ENCODE data around the gene KRT17. TPM values are rescaled to one million over a fixed set of nuclear protein-coding genes. Genes with fewer than 3 reads are reported as not detected.

Gene KRT17
- total and polyA plus RNA-seq, 5 donors from 2014 or later, result not detected

DNA sequence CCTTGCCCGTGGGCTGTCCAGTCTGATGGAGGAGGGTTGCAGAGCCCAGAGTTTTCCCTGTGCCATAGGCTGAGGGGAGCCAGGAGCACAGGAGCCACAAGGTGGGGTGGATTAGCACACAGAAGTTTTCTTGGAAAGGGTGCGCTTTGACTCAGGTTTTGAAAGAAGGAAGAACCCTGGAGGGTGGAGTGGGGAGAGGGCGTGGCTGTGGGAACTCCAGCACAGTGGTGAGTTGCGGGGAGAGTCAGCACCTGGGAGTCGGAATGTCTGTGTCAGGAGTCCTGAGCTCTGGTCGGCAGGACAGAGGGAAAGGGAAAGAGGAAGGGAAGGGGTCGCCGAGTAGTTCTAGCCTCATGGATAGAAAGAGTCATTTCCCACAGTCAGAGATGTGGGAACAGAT is 28.8 kb downstream of the KRT17 start:
- Histone ChIP-seq H3K27me3 (ENCODE audit: control insufficient read depth, insufficient read depth, low read length) (peaks cover 3% of the 10 kb centered on the region), H3K27ac (ENCODE audit: insufficient read depth, low read length, poor library complexity, severe bottlenecking) (no peak overlapping the region), H3K4me3 (ENCODE audit: low read depth, low read length) (no peak overlapping the region), H3K36me3 (ENCODE audit: control insufficient read depth, insufficient read depth, low read length) (no peaks in the 10 kb centered on the region), H3K9me3 (ENCODE audit: control insufficient read depth in 2 of 2, low read length in 2 of 2) (no peaks in the 10 kb centered on the region), H3K4me1 (ENCODE audit: control insufficient read depth, insufficient read depth, low read length, poor library complexity, severe bottlenecking) (no peaks in the 10 kb centered on the region)
- ATAC-seq (ENCODE audit: low read depth in 2 of 2) (no peak), DNase-seq (no peak)
- Mint-ChIP-seq H3K36me3 (no peaks in the 10 kb centered on the region), H3K27ac (peak overlapping the region in 1 of 3 donors; percentile 60), H3K4me3 (no peak overlapping the region), H3K27me3 (peaks cover 13% of the 10 kb centered on the region), H3K4me1 (no peaks in the 10 kb centered on the region), H3K9me3 (peaks cover 0 to 2% (median 0%) of the 10 kb centered on the region in 7 donors)

DNA sequence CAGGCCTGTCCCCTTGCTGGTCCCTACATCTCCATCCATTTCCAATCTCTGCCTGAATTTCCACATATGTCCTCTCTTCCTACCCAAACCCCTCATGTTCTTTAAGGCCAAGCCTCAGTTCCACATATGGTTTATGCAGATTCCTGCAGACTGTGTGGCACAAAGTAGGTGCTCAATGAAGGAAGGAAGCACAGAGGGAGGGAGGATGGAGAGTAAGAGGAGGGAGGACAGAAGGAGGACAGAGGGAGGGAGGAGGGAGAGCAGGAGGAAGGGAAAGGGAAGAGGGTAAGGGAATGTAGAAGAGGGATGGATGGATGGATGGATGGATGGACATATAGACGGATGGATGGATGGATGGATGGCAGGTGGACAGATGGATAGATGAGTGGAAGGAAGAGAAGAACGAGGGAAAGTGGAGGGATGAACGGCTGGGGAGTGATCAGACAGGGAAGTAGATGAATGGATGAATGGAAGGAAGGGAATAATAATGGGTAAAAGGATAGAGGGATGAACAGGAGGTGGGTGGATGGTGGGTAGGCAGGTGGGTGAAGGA is 29.9 kb downstream of the KRT17 start:
- peaks cover 13% of the 10 kb centered on the region for H3K27me3 Mint-ChIP-seq
- no peak overlapping the region for H3K27ac Mint-ChIP-seq
- ATAC-seq (ENCODE audit: low read depth in 2 of 2) (no peak), DNase-seq (no peak)
- no peaks in the 10 kb centered on the region for H3K4me1 ChIP-seq (ENCODE audit: control insufficient read depth, insufficient read depth, low read length, poor library complexity, severe bottlenecking)
- no peak overlapping the region for H3K27ac ChIP-seq (ENCODE audit: insufficient read depth, low read length, poor library complexity, severe bottlenecking)
- no peak overlapping the region for H3K4me3 ChIP-seq (ENCODE audit: low read depth, low read length)
- H3K9me3 ChIP-seq (ENCODE audit: control insufficient read depth in 2 of 2, low read length in 2 of 2), result no peaks in the 10 kb centered on the region
- no peak overlapping the region for H3K4me3 Mint-ChIP-seq
- peaks cover 0 to 2% (median 0%) of the 10 kb centered on the region in 7 donors for H3K9me3 Mint-ChIP-seq
- H3K36me3 ChIP-seq (ENCODE audit: control insufficient read depth, insufficient read depth, low read length), result no peaks in the 10 kb centered on the region
- H3K36me3 Mint-ChIP-seq, result no peaks in the 10 kb centered on the region
- H3K27me3 ChIP-seq (ENCODE audit: control insufficient read depth, insufficient read depth, low read length), result no peaks in the 10 kb centered on the region
- H3K4me1 Mint-ChIP-seq, result no peaks in the 10 kb centered on the region

DNA sequence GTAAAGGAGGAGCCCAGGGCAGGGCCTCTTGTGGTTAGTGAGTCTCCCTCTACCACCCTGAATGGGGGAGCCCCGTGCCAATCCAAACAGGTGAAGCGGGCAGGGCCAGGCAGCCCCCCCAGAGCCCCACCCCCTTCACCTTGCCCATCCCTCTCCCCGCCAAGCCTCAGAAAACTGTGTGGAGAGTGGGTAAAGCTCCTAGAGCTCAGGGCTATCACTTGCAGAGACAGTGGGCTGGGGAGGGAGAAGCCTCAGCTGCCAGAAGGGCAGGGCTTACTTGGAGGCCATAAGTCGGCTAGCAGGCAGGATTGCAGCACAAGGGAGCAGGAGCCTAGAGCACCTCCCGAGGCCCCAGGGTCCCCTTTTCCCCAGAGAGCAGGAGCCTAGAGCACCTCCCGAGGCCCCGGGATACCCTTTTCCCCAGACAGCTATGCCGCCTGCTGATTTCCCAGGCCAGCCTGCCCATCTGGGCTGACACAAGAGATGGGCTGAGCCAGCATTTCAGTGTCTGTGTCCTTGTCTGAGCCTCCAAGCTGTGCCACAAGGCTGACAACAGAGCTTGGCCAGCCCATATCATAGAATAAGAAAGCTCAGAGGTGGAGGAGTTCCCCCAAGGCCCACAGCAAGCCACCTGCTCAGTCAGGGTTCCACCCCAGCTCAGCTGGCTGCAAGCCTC is 30.9 kb downstream of the KRT17 start:
- Mint-ChIP-seq H3K4me1 (no peaks in the 10 kb centered on the region), H3K9me3 (peaks cover 0 to 2% (median 0%) of the 10 kb centered on the region in 7 donors), H3K4me3 (no peak overlapping the region), H3K27ac (no peak overlapping the region), H3K36me3 (no peaks in the 10 kb centered on the region), H3K27me3 (peaks cover 13% of the 10 kb centered on the region)
- Histone ChIP-seq H3K9me3 (ENCODE audit: control insufficient read depth in 2 of 2, low read length in 2 of 2) (no peaks in the 10 kb centered on the region), H3K4me3 (ENCODE audit: low read depth, low read length) (no peak overlapping the region), H3K36me3 (ENCODE audit: control insufficient read depth, insufficient read depth, low read length) (no peaks in the 10 kb centered on the region), H3K4me1 (ENCODE audit: control insufficient read depth, insufficient read depth, low read length, poor library complexity, severe bottlenecking) (no peaks in the 10 kb centered on the region), H3K27me3 (ENCODE audit: control insufficient read depth, insufficient read depth, low read length) (no peaks in the 10 kb centered on the region), H3K27ac (ENCODE audit: insufficient read depth, low read length, poor library complexity, severe bottlenecking) (no peak overlapping the region)
- ATAC-seq (ENCODE audit: low read depth in 2 of 2), result no peak
- DNase-seq, result no peak

DNA sequence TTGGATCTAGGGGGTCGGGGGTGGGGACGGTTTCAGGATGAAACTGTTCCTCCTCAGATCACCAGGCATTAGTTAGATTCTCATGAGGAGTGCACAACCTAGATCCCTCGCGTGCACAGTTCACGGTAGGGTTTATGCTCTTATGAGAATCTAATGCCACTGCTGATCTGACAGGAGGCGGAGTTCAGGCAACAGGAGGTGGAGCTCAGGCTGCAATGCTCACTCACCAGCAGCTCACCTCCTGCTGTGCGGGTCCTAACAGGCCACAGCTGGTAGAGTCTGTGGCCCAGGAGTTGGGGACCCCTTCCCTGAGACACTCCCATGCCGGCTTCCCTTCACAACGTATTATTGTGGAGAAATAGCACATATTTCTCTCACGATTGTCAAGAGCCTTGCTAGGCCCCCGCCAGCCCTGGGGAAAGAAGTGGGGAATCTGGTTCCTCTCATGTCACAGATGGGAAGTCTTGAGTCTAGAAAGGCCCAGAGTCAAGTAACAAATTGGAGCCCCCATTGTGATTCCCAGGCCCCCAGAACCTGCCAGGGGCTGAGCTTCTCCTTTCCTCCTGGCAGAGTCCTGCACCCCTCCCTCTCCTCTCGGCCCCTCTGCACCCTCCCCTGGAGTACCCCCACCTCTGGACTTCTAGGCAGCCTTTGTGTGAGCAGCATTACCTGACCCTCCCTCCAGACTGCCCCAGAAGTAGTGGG is 31.6 kb downstream of the KRT17 start:
- Histone ChIP-seq H3K4me3 (ENCODE audit: low read depth, low read length) (no peak overlapping the region), H3K27ac (ENCODE audit: insufficient read depth, low read length, poor library complexity, severe bottlenecking) (no peak overlapping the region), H3K36me3 (ENCODE audit: control insufficient read depth, insufficient read depth, low read length) (no peaks in the 10 kb centered on the region), H3K4me1 (ENCODE audit: control insufficient read depth, insufficient read depth, low read length, poor library complexity, severe bottlenecking) (no peaks in the 10 kb centered on the region), H3K9me3 (ENCODE audit: control insufficient read depth in 2 of 2, low read length in 2 of 2) (no peaks in the 10 kb centered on the region), H3K27me3 (ENCODE audit: control insufficient read depth, insufficient read depth, low read length) (no peaks in the 10 kb centered on the region)
- H3K9me3 Mint-ChIP-seq, result peaks cover 0 to 1% (median 0%) of the 10 kb centered on the region in 7 donors
- ATAC-seq (ENCODE audit: low read depth in 2 of 2) (no peak), DNase-seq (no peak)
- H3K27me3 Mint-ChIP-seq, result peaks cover 13% of the 10 kb centered on the region
- H3K4me3 Mint-ChIP-seq, result no peak overlapping the region
- no peak overlapping the region for H3K27ac Mint-ChIP-seq
- no peaks in the 10 kb centered on the region for H3K4me1 Mint-ChIP-seq
- H3K36me3 Mint-ChIP-seq, result no peaks in the 10 kb centered on the region

DNA sequence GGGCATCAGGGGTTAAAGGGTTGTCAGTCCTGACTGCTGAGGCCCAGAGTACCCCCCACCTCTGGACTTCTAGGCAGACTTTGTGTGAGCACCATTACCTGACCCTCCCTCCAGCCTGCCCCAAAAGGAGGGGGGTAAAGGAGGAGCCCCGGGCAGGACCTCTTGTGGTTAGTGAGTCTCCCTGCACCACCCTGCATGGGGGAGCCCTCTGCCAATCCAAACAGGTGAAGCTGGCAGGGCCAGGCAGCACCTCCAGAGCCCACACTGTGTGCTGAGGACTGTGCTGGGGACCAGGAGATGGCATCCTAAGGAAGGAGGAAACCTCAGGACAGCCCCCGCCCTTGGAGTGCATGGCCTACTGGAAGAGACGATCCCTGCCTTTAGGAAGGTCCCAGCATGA is 35.1 kb downstream of the KRT17 start:
- no peak overlapping the region for H3K27ac ChIP-seq (ENCODE audit: insufficient read depth, low read length, poor library complexity, severe bottlenecking)
- ATAC-seq (ENCODE audit: low read depth in 2 of 2) (no peak), DNase-seq (no peak)
- H3K4me3 ChIP-seq (ENCODE audit: low read depth, low read length), result no peak overlapping the region
- Mint-ChIP-seq H3K4me1 (no peaks in the 10 kb centered on the region), H3K27ac (no peak overlapping the region), H3K36me3 (no peaks in the 10 kb centered on the region), H3K4me3 (no peak overlapping the region), H3K9me3 (no peaks in the 10 kb centered on the region), H3K27me3 (peaks cover 13% of the 10 kb centered on the region)
- H3K4me1 ChIP-seq (ENCODE audit: control insufficient read depth, insufficient read depth, low read length, poor library complexity, severe bottlenecking), result no peaks in the 10 kb centered on the region
- no peaks in the 10 kb centered on the region for H3K36me3 ChIP-seq (ENCODE audit: control insufficient read depth, insufficient read depth, low read length)
- no peaks in the 10 kb centered on the region for H3K9me3 ChIP-seq (ENCODE audit: control insufficient read depth in 2 of 2, low read length in 2 of 2)
- H3K27me3 ChIP-seq (ENCODE audit: control insufficient read depth, insufficient read depth, low read length), result no peaks in the 10 kb centered on the region

GRCh38 chr17:41588126-41588810 is 36.1 kb downstream of the KRT17 start:
- ATAC-seq (ENCODE audit: low read depth in 2 of 2), result no peak
- Histone ChIP-seq H3K4me1 (ENCODE audit: control insufficient read depth, insufficient read depth, low read length, poor library complexity, severe bottlenecking) (no peaks in the 10 kb centered on the region), H3K9me3 (ENCODE audit: control insufficient read depth in 2 of 2, low read length in 2 of 2) (no peaks in the 10 kb centered on the region), H3K4me3 (ENCODE audit: low read depth, low read length) (no peak overlapping the region), H3K27ac (ENCODE audit: insufficient read depth, low read length, poor library complexity, severe bottlenecking) (no peak overlapping the region), H3K36me3 (ENCODE audit: control insufficient read depth, insufficient read depth, low read length) (no peaks in the 10 kb centered on the region), H3K27me3 (ENCODE audit: control insufficient read depth, insufficient read depth, low read length) (no peaks in the 10 kb centered on the region)
- no peak for DNase-seq
- no peaks in the 10 kb centered on the region for H3K4me1 Mint-ChIP-seq
- H3K9me3 Mint-ChIP-seq, result no peaks in the 10 kb centered on the region
- peaks cover 8% of the 10 kb centered on the region for H3K27me3 Mint-ChIP-seq
- H3K36me3 Mint-ChIP-seq, result no peaks in the 10 kb centered on the region
- no peak overlapping the region for H3K4me3 Mint-ChIP-seq
- no peak overlapping the region for H3K27ac Mint-ChIP-seq

DNA sequence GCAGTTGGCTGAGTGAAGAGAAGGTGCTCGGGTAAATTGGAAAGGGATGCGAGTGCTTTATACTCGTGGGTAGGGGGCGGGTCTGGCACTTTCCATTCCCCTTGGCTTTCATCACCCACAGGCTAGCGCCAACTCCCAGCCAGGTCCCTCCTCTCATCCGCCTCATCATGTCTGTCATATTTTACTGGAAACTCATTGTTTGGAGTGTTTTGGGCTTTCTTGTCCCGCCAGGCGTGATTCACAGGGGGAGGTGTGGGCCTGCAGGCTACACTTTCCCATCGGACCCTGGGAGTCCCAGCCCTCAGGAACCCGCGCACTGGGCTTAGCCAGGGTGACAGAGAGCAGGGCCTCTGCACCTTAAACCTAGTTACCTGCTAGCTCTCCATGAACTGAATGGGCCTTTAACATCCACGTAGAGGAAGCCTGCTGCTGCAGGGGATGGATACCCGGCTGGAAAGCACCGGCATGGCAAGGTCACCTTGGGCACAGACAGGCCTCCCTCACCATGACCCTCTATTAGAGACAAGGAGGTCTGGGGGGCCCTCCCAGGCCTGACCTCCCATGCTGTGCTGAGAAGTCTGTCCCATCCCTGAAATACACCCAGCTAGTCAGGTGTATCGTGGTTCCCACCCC is 37.4 kb downstream of the KRT17 start, which contains the start of gene KRT14:
TSS of gene KRT14 (minus strand) at position 33 of the 633 bp plus-strand sequence. CDS start 61 bp downstream, outside the sequence.
- Mint-ChIP-seq H3K27ac (no peak within 1 kb of the TSS), H3K9me3 (no peaks in the 10 kb centered on the region), H3K27me3 (peaks cover 11% of the 10 kb centered on the region), H3K36me3 (no peaks in the 10 kb centered on the region), H3K4me3 (no peak within 1 kb of the TSS), H3K4me1 (no peaks in the 10 kb centered on the region)
- H3K27me3 ChIP-seq (ENCODE audit: control insufficient read depth, insufficient read depth, low read length), result no peaks in the 10 kb centered on the region
- DNase-seq, result no peak
- no peaks in the 10 kb centered on the region for H3K4me1 ChIP-seq (ENCODE audit: control insufficient read depth, insufficient read depth, low read length, poor library complexity, severe bottlenecking)
- ATAC-seq (ENCODE audit: low read depth in 2 of 2), result no peak
- no peaks in the 10 kb centered on the region for H3K36me3 ChIP-seq (ENCODE audit: control insufficient read depth, insufficient read depth, low read length)
- H3K4me3 ChIP-seq (ENCODE audit: low read depth, low read length), result no peak within 1 kb of the TSS
- H3K27ac ChIP-seq (ENCODE audit: insufficient read depth, low read length, poor library complexity, severe bottlenecking), result no peak within 1 kb of the TSS
- no peaks in the 10 kb centered on the region for H3K9me3 ChIP-seq (ENCODE audit: control insufficient read depth in 2 of 2, low read length in 2 of 2)
